WI38 (cell line): ENCODE data around the gene ICE2.
"Not testable (repeated sequence)": the region's sequence is repeated elsewhere in the genome, so short reads cannot be mapped to it uniquely, and the experiment has no call there.

Source experiments
- H3K4me3 ChIP-seq: 2 replicates; pipeline ENCODE4 v1.5.1; 2011; ENCODE audit warnings: low read depth, mild to moderate bottlenecking, control low read depth, low read length
- CTCF ChIP-seq: IDR thresholded peaks from 2 replicates; pipeline ENCODE4 v1.5.1; 2012; ENCODE audit warnings: low read depth, mild to moderate bottlenecking, control low read depth, low read length

Gene ICE2

GRCh38 chr15:60417112-60417511 lies 61.8 kb downstream of the ICE2 start:
- no peak overlapping the region for H3K4me3 ChIP-seq
- no peak for TF ChIP-seq CTCF

DNA sequence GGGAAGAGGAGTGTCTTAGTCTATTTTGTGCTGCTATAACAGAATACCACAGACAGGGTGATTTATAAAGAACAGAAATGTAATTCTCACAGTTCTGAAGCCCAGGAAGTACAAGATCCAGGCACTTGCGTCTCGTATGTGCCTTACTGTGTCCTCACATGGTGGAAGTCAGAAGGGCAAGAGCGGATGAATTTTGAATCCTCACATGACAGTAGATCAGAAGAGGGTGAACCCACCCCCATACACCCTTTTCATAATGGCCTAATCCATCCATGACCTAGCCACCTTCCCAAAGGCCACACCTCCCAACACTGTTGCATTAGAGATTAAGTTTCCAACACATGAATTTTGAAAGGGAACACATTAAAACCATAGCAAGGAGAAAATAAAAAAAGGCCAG lies 62.5 kb downstream of the ICE2 start:
- TF ChIP-seq CTCF: no peak
- no peak overlapping the region for H3K4me3 ChIP-seq

DNA sequence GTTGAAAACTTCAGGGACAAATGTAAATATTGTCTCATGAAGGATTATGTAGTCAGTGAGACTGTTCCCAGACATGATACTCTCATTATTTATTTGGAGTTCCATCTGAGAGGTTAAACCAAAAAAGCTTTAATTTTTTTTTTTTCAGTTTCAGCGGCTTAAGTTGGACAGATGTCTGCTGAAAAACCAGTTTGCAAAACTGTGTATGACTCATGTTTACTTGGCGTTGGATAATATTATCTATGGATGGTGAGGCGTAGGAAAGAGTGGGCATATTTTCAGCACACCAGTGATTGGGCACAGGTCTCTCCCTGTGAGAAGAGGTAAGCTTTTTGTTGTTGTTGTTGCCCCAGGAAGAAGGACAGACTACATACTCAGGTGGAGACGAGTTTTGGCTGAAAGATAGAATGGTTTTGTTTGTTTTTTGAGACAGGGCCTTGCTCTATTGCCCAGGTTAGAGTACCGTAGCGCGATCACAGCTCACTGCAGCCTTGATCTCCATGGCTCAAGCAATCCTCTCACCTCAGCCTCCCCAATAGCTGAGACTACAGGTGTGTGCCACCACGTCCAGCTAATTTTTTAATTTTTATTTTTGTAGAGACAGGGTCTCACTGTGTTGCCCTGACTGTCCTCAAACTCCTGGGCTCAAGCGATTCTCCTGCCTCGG lies 64.8 kb downstream of the ICE2 start:
- no peak overlapping the region for H3K4me3 ChIP-seq

GRCh38 chr15:60413231-60413824 lies 65.6 kb downstream of the ICE2 start:
- TF ChIP-seq CTCF: no peak
- H3K4me3 ChIP-seq: no peak overlapping the region

More for the DNA sequence above, 64.8 kb downstream of the ICE2 start:
- TF ChIP-seq CTCF: no peak

- H3K4me3 ChIP-seq: not testable (repeated sequence)
Measured at GRCh38 chr15:60412807-60413206, 66.1 kb downstream of the ICE2 start.

DNA sequence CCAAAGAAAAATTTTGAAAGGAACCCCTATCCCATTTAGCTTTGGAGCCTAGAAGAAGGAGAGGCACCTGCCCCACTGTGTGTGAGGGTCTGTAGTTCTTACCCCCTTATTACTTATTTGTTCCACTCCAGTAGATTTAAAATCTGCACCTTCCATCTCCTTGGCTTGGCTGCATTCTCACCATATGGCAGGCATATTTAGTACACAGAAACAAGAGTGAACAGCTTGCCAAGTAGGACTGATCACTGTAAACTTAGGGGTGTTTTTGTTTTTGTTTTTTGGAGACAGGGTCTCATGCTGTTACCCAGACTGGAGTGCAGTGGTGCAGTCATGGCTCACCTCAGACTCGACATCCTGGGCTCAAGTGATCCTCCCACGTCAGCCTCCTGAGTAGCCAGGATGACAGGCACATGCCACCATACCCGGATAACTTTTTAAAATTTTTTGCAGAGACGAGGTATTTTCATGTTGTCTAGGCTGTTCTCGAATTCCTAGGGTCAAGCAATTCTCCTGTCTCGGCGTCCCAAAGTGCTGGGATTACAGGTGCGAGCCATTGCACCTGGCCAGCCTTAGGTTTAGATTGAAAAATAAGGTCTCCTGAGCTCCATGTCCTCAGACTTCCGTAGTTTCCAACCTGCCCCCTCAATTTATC lies 67.0 kb downstream of the ICE2 start:
- no peak for TF ChIP-seq CTCF
- no peak overlapping the region for H3K4me3 ChIP-seq

DNA sequence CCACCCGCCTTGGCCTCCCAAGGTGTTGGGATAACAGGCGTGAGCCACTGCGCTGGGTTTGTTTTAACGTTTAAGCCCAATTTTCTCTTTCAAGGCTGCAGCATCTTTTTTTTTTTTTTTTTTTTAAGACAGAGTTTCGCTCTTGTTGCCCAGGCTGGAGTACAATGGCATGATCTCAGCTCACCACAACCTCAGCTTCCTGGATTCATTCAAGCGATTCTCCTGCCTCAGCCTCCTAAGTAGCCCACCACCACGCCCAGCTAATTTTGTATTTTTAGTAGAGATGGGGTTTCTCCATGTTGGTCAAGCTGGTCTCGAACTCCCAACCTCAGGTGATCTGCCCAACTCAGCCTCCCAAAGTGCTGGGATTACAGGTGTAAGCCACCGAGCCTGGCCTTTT lies 68.6 kb downstream of the ICE2 start:
- H3K4me3 ChIP-seq: not testable (repeated sequence)

- no peak overlapping the region for H3K4me3 ChIP-seq
- TF ChIP-seq CTCF: no peak
Measured at GRCh38 chr15:60408463-60408981, 70.4 kb downstream of the ICE2 start.
